Endodermal cell (in vitro differentiated cells): ENCODE measurements around the gene GNAT1. TPM values are rescaled to one million over a fixed set of nuclear protein-coding genes. Genes with fewer than 3 reads are reported as not detected.

Experiments used
- DNase-seq: peaks from one replicate; pipeline ENCODE4 v3.0.0-alpha.2; 2017
- H3K27ac ChIP-seq: 2 replicates; pipeline ENCODE4 v1.5.1; 2013; ENCODE audit warnings: mild to moderate bottlenecking, low read depth, low read length, moderate library complexity
- H3K27me3 ChIP-seq: 2 replicates; pipeline ENCODE4 v1.6.1; 2013; ENCODE audit warnings: mild to moderate bottlenecking, low read length, moderate library complexity; ENCODE audit not compliant: insufficient read depth, control insufficient read depth, poor library complexity, severe bottlenecking
- H3K36me3 ChIP-seq: 2 replicates; pipeline ENCODE4 v1.7.0; 2013; ENCODE audit warnings: mild to moderate bottlenecking, low read length, moderate library complexity; ENCODE audit not compliant: control insufficient read depth, insufficient read depth
- H3K4me1 ChIP-seq: one replicate; pipeline ENCODE4 v1.7.0; 2013; ENCODE audit warnings: low read length; ENCODE audit not compliant: control insufficient read depth, insufficient read depth
- H3K4me3 ChIP-seq: 2 replicates; pipeline ENCODE4 v1.5.1; 2013; ENCODE audit warnings: mild to moderate bottlenecking, low read length, moderate library complexity
- H3K9ac ChIP-seq: 2 replicates; pipeline ENCODE4 v1.6.1; 2013; ENCODE audit warnings: mild to moderate bottlenecking, low read length, moderate library complexity; ENCODE audit not compliant: poor library complexity, severe bottlenecking; ENCODE audit errors: extremely low read depth
- H3K9me3 ChIP-seq: 2 replicates; pipeline ENCODE4 v1.6.1; 2013; ENCODE audit warnings: mild to moderate bottlenecking, low read length, moderate library complexity; ENCODE audit not compliant: control insufficient read depth
- H3K27ac Mint-ChIP-seq: 2 replicates; pipeline ENCODE4 v1.8.0; 2020; ENCODE audit warnings: mixed read lengths
- H3K27me3 Mint-ChIP-seq: 2 replicates; pipeline ENCODE4 v1.8.0; 2021; ENCODE audit warnings: mild to moderate bottlenecking, mixed read lengths; ENCODE audit not compliant: insufficient read depth
- H3K36me3 Mint-ChIP-seq: 2 replicates; pipeline ENCODE4 v1.8.0; 2020; ENCODE audit warnings: low read depth, mixed read lengths
- H3K4me1 Mint-ChIP-seq: 2 replicates; pipeline ENCODE4 v1.8.0; 2020; ENCODE audit warnings: mixed read lengths
- H3K4me3 Mint-ChIP-seq: 2 replicates; pipeline ENCODE4 v1.8.0; 2020; ENCODE audit warnings: mild to moderate bottlenecking, moderate library complexity, mixed read lengths
- H3K9me3 Mint-ChIP-seq: 2 replicates; pipeline ENCODE4 v1.8.0; 2020; ENCODE audit warnings: mild to moderate bottlenecking, mixed read lengths
- WGBS, 2 experiments: methylation state at CpG; one replicate each; pipeline versions ENCODE4 v1.1.5 to v1.1.7; 2013; ENCODE audit warnings: missing lambda C conversion rate in 2 of 2, mixed read lengths in 1 of 2; ENCODE audit not compliant: insufficient coverage in 1 of 2, insufficient read length in 1 of 2; 5-methylcytosine and 5-hydroxymethylcytosine counted together
- total RNA-seq, 2 donors: library from RNA; stranded (reverse); fragmentation: NEBNext Ultra II Directional in 1 of 2; extraction: Animal tissue kit (Norgen Biotek cat#: 25700) in 1 of 2; gene quantifications; 2 replicates in 1 of 2; 3 replicates in 1 of 2; pipeline ENCODE4 v1.2.1, GENCODE V29; 2021
- TF ChIP-seq, protein P1 (sequence below): fragments of 200-600 bp; sonication (generic); conservative IDR thresholded peaks from 2 replicates; pipeline ENCODE4 v1.5.0; 2021; ENCODE audit warnings: antibody characterized with exemption, mild to moderate bottlenecking

Gene GNAT1
- total RNA-seq, 2 donors from 2014 or later, result 0.42 to 1.2 TPM

DNA sequence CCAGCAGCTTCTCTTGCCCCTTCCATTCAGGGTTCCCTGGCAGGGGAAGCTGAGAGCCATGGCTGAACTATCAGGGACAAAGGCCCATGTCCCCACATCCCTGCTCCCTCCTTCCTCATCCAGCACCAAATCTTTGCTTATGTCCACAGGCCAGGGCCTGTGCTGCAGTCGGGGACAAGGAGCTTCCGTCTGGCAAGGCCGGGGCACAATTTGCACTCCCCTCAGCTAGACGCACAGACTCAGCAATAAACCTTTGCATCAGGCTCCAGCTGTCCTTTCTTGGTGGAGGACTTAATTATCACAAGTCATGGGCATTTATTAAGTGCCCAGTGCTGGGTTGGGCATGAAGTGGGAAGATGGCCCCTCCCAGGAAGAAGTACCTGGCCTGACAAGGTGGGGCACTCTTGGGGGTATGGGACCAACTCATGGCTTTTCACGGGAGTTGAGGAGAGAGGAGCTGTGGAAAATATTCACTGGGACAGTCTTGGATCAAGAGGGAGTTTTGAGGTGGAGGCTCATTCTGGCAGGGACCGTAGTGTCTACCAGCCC lies 4.9 kb downstream of the GNAT1 start:
- Histone ChIP-seq H3K4me3 (no peak overlapping the region), H3K27ac (no peak overlapping the region), H3K9ac (no peak overlapping the region), H3K36me3 (no peaks in the 10 kb centered on the region), H3K27me3 (peaks cover 5% of the 10 kb centered on the region), H3K9me3 (no peaks in the 10 kb centered on the region), H3K4me1 (no peaks in the 10 kb centered on the region)
- no peaks in the 10 kb centered on the region for H3K9me3 Mint-ChIP-seq
- H3K36me3 Mint-ChIP-seq, result no peaks in the 10 kb centered on the region
- peaks cover 45% of the 10 kb centered on the region for H3K27me3 Mint-ChIP-seq
- no peaks in the 10 kb centered on the region for H3K4me1 Mint-ChIP-seq
- H3K4me3 Mint-ChIP-seq, result no peak overlapping the region
- no peak for DNase-seq
- H3K27ac Mint-ChIP-seq, result no peak overlapping the region
- TF ChIP-seq, protein P1, sequence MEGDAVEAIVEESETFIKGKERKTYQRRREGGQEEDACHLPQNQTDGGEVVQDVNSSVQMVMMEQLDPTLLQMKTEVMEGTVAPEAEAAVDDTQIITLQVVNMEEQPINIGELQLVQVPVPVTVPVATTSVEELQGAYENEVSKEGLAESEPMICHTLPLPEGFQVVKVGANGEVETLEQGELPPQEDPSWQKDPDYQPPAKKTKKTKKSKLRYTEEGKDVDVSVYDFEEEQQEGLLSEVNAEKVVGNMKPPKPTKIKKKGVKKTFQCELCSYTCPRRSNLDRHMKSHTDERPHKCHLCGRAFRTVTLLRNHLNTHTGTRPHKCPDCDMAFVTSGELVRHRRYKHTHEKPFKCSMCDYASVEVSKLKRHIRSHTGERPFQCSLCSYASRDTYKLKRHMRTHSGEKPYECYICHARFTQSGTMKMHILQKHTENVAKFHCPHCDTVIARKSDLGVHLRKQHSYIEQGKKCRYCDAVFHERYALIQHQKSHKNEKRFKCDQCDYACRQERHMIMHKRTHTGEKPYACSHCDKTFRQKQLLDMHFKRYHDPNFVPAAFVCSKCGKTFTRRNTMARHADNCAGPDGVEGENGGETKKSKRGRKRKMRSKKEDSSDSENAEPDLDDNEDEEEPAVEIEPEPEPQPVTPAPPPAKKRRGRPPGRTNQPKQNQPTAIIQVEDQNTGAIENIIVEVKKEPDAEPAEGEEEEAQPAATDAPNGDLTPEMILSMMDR, result no peak
- 88 to 93% methylated on average over 4 to 6 of the region's 6 CpGs for WGBS, 2 experiments

DNA sequence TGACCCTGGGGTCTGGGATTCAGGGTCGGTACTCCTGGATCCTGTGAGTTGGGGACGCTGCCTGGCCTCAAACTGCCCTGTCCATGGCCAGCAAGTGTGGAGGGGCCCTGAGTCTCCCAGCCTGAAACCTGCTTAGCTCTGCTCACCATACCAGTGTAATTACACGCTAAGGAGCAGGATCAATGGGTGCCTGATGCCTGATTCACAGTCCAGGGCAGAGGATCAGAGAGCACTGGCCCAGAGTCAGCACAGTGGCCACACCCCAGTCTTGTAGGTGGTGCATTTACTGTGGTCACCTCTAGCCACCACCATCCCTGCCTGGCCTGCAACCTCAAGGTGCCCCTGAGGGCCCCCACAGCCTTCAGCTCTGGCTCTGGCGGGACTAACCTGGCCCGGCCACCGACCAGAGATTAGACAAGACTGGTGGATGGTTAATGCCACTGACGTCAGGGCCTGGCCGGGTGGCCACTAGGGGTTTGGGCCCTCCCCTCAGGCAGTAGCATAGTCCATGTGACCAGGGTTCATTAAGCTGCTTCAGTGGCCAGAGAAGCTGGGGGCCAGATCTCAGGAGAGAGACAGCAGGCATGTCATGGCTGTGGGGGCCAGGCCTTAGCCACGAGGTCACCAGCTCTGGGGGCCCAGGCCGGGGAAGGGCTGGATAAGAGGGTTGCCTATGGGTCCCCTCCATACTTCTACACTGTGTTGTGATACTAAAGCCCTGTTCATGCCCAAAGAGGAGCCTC lies 10.3 kb downstream of the GNAT1 start:
- TF ChIP-seq, protein P1, result peak; percentile 33
- Histone ChIP-seq H3K36me3 (no peaks in the 10 kb centered on the region), H3K9ac (no peak overlapping the region), H3K9me3 (no peaks in the 10 kb centered on the region), H3K4me3 (no peak overlapping the region), H3K4me1 (peaks cover 3% of the 10 kb centered on the region), H3K27ac (no peak overlapping the region), H3K27me3 (peaks cover 35% of the 10 kb centered on the region)
- H3K36me3 Mint-ChIP-seq, result no peaks in the 10 kb centered on the region
- no peak overlapping the region for H3K27ac Mint-ChIP-seq
- no peaks in the 10 kb centered on the region for H3K9me3 Mint-ChIP-seq
- no peak for DNase-seq
- no peak overlapping the region for H3K4me3 Mint-ChIP-seq
- 88% methylated on average over 10 of the region's 10 CpGs for WGBS, 2 experiments
- peaks cover 53% of the 10 kb centered on the region for H3K27me3 Mint-ChIP-seq
- H3K4me1 Mint-ChIP-seq, result peaks cover 9% of the 10 kb centered on the region

DNA sequence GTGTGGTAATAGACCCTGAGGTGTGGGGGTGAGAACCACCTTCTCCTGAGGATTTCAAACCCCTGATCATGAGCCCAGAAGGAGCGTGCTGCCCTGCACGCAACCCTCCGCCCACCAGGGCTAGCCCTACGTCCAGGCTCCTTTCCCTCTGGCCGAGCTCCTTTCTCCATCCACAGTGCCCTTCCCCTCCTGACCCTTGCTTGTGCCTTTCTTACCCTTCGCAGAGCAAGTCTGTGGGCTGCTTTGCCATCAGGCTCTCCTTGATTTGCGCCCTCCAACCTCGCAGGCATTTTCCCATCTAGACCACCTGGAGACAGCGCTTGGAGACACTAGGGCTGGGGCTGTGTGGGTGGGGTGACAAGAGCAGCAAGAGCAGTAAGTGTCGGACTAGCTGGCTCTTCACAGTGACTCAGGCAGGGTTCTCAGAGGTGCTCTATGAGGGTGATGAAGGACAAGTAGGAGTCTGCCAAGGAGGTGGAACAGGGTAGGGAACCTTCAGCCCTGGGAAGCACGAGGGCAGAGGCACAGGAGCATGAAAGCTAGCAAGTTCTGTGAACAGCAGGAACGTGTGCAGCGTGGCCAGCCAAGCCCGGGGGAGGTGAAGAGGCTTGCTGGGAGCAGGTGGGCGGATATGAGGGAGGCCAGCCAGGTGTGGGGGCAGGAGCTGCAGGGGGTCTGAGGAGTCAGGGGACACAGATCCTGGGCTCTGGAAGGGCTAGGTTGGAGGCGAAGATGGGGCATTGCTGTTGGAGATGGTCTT lies 11.1 kb downstream of the GNAT1 start:
- H3K9me3 Mint-ChIP-seq, result no peaks in the 10 kb centered on the region
- H3K36me3 Mint-ChIP-seq, result no peaks in the 10 kb centered on the region
- Histone ChIP-seq H3K27me3 (peaks cover 41% of the 10 kb centered on the region), H3K27ac (no peak overlapping the region), H3K9ac (no peak overlapping the region), H3K4me1 (peaks cover 3% of the 10 kb centered on the region), H3K36me3 (no peaks in the 10 kb centered on the region), H3K9me3 (no peaks in the 10 kb centered on the region), H3K4me3 (no peak overlapping the region)
- TF ChIP-seq, protein P1, result no peak
- H3K27me3 Mint-ChIP-seq, result peaks cover 61% of the 10 kb centered on the region
- H3K27ac Mint-ChIP-seq, result peak overlapping the region; percentile 4
- WGBS, 2 experiments, result 90 to 94% methylated on average over 10 to 16 of the region's 16 CpGs
- DNase-seq, result no peak
- H3K4me3 Mint-ChIP-seq, result no peak overlapping the region
- peaks cover 9% of the 10 kb centered on the region for H3K4me1 Mint-ChIP-seq
